H1 (cell line): ENCODE measurements around the gene KLF16. TPM values are rescaled to one million over a fixed set of nuclear protein-coding genes. Genes with fewer than 3 reads are reported as not detected.

Experiments
- CTCF ChIA-PET: fragments of 300-600 bp; sonication (Branson Sonifier 250); formaldehyde crosslinking; loops from one replicate; lab custom pipeline; 2021; ENCODE audit not compliant: partially characterized antibody; lab: Charles Lee
- POLR2A ChIA-PET: fragments of 300-600 bp; sonication (Branson Sonifier 250); formaldehyde crosslinking; loops from one replicate; lab custom pipeline; 2021; ENCODE audit warnings: inconsistent platforms; ENCODE audit not compliant: partially characterized antibody; lab: Charles Lee
- DNase-seq, 2 experiments: peaks; one replicate each; pipeline versions ENCODE4 v3.0.0 to v3.0.0-alpha.2; 2010 to 2022; ENCODE audit warnings: low spot score in 2 of 2, low read depth in 1 of 2, mixed read lengths in 1 of 2
- FAIRE-seq: peaks from 2 replicates; lab custom pipeline; 2011; peaks lifted over from hg19 to GRCh38; lab: Jason Lieb, UNC
- H2AFZ ChIP-seq: 2 replicates; pipeline ENCODE4 v1.8.1; 2012; ENCODE audit warnings: low read length, inconsistent platforms
- H2AK5ac ChIP-seq: 2 replicates; pipeline ENCODE4 v1.6.1; 2013; ENCODE audit warnings: low read depth, low read length
- H2BK120ac ChIP-seq: replicated peaks from 2 replicates; pipeline ENCODE3; 2013; ENCODE audit warnings: low read depth, low read length, inconsistent platforms
- H2BK12ac ChIP-seq: 2 replicates; pipeline ENCODE4 v1.6.1; 2013; ENCODE audit warnings: low read depth, low read length
- H2BK15ac ChIP-seq: 2 replicates; pipeline ENCODE4 v1.6.1; 2013; ENCODE audit warnings: low read length
- H2BK20ac ChIP-seq: 2 replicates; pipeline ENCODE4 v1.6.1; 2013; ENCODE audit warnings: low read length
- H2BK5ac ChIP-seq: 2 replicates; pipeline ENCODE4 v1.6.1; 2013; ENCODE audit warnings: low read depth, low read length
- H3K14ac ChIP-seq: 2 replicates; pipeline ENCODE4 v1.6.1; 2013; ENCODE audit warnings: inconsistent platforms; ENCODE audit not compliant: insufficient read length
- H3K18ac ChIP-seq: 2 replicates; pipeline ENCODE4 v1.6.1; 2013; ENCODE audit warnings: low read length; ENCODE audit errors: extremely low read depth
- H3K23ac ChIP-seq: 2 replicates; pipeline ENCODE4 v1.6.1; 2013; ENCODE audit warnings: inconsistent platforms; ENCODE audit not compliant: insufficient read length
- H3K23me2 ChIP-seq: 2 replicates; pipeline ENCODE4 v1.6.1; 2013; ENCODE audit warnings: low read depth, low read length
- H3K27ac ChIP-seq: 2 replicates; pipeline ENCODE4 v1.6.1; 2011; ENCODE audit warnings: low read depth, low read length, inconsistent platforms
- H3K27me3 ChIP-seq, 4 experiments: replicated peaks in 1 of 4; 1 replicate in 1 of 4; 2 replicates in 3 of 4; pipeline versions ENCODE4 v1.6.1 to v1.8.1; 2011 to 2013; ENCODE audit warnings: low read length in 3 of 4, mild to moderate bottlenecking in 3 of 4, inconsistent platforms in 2 of 4, mixed read lengths in 2 of 4, moderate library complexity in 1 of 4; ENCODE audit not compliant: control insufficient read depth in 3 of 4, insufficient read depth in 3 of 4; ENCODE audit errors: extremely low read depth in 1 of 4
- H3K36me3 ChIP-seq, 4 experiments: 2 replicates each; pipeline versions ENCODE4 v1.6.1 to v1.8.1; 2011 to 2013; ENCODE audit warnings: mild to moderate bottlenecking in 4 of 4, low read length in 3 of 4, moderate library complexity in 2 of 4, control low read depth in 1 of 4, inconsistent platforms in 1 of 4; ENCODE audit not compliant: insufficient read depth in 4 of 4, control insufficient read depth in 2 of 4
- H3K4ac ChIP-seq: replicated peaks from 2 replicates; pipeline ENCODE3; 2013; ENCODE audit warnings: low read length, low read depth, mixed read lengths, inconsistent platforms; ENCODE audit not compliant: insufficient read length
- H3K4me1 ChIP-seq, 4 experiments: replicated peaks in 1 of 4; 1 replicate in 1 of 4; 2 replicates in 3 of 4; pipeline versions ENCODE4 v1.6.1 to v1.8.1; 2011 to 2013; ENCODE audit warnings: low read length in 3 of 4, inconsistent platforms in 2 of 4, mixed read lengths in 1 of 4; ENCODE audit not compliant: insufficient read depth in 4 of 4, control insufficient read depth in 3 of 4
- H3K4me2 ChIP-seq, 2 experiments: 2 replicates each; pipeline versions ENCODE4 v1.6.1 to v1.8.1; 2011 to 2013; ENCODE audit warnings: low read depth in 2 of 2, low read length in 2 of 2, control low read depth in 1 of 2, inconsistent platforms in 1 of 2, mild to moderate bottlenecking in 1 of 2; ENCODE audit not compliant: insufficient read depth in 1 of 2
- H3K4me3 ChIP-seq, 4 experiments: fragments of 200-600, 300-600 bp in 1 of 4; sonication (generic), shearing (Covaris generic), sonication (Bioruptor Twin) in 1 of 4; 2 replicates each; pipeline versions ENCODE4 v1.5.1 to v1.8.1; 2011 to 2016; ENCODE audit warnings: low read length in 4 of 4, low read depth in 3 of 4, control low read depth in 2 of 4, inconsistent platforms in 2 of 4, mild to moderate bottlenecking in 2 of 4, mixed read lengths in 1 of 4, moderate library complexity in 1 of 4; ENCODE audit not compliant: insufficient read depth in 2 of 4; ENCODE audit errors: extremely low read depth in 1 of 4
- H3K56ac ChIP-seq: replicated peaks from 2 replicates; pipeline ENCODE3; 2013; ENCODE audit warnings: low read depth, mild to moderate bottlenecking, mixed read lengths, low read length, inconsistent platforms; ENCODE audit not compliant: insufficient read length
- H3K79me1 ChIP-seq: 2 replicates; pipeline ENCODE4 v1.6.1; 2013; ENCODE audit warnings: low read depth, low read length, control low read depth
- H3K79me2 ChIP-seq, 2 experiments: 2 replicates each; pipeline versions ENCODE4 v1.6.1 to v1.8.1; 2012 to 2013; ENCODE audit warnings: low read length in 2 of 2, mild to moderate bottlenecking in 2 of 2, inconsistent platforms in 1 of 2; ENCODE audit not compliant: insufficient read depth in 2 of 2, control insufficient read depth in 1 of 2
- H3K9ac ChIP-seq, 4 experiments: replicated peaks in 1 of 4; 1 replicate in 1 of 4; 2 replicates in 3 of 4; pipeline versions ENCODE4 v1.6.1 to v1.8.1; 2011 to 2013; ENCODE audit warnings: low read depth in 3 of 4, low read length in 3 of 4, control low read depth in 2 of 4, mild to moderate bottlenecking in 2 of 4, moderate library complexity in 2 of 4, inconsistent platforms in 1 of 4; ENCODE audit errors: extremely low read depth in 1 of 4
- H3K9me3 ChIP-seq, 2 experiments: 2 replicates each; pipeline versions ENCODE4 v1.6.1 to v1.8.1; 2012 to 2013; ENCODE audit warnings: mild to moderate bottlenecking in 2 of 2, moderate library complexity in 2 of 2, control low read depth in 1 of 2, inconsistent platforms in 1 of 2, low read depth in 1 of 2, low read length in 1 of 2, mixed read lengths in 1 of 2; ENCODE audit not compliant: insufficient read depth in 2 of 2
- H4K20me1 ChIP-seq, 2 experiments: replicated peaks in 1 of 2; 2 replicates each; pipeline versions ENCODE3 to v1.8.1; 2011 to 2013; ENCODE audit warnings: inconsistent platforms in 2 of 2, low read length in 2 of 2, mild to moderate bottlenecking in 1 of 2; ENCODE audit not compliant: insufficient read depth in 2 of 2, control insufficient read depth in 1 of 2
- H4K5ac ChIP-seq: 2 replicates; pipeline ENCODE4 v1.6.1; 2013; ENCODE audit warnings: low read length, low read depth, mixed read lengths, inconsistent platforms; ENCODE audit not compliant: insufficient read length
- H4K8ac ChIP-seq: 2 replicates; pipeline ENCODE4 v1.8.0; 2013; ENCODE audit warnings: mild to moderate bottlenecking, moderate library complexity, low read length, inconsistent platforms; ENCODE audit not compliant: insufficient read depth; ENCODE audit errors: extremely low read depth
- H4K91ac ChIP-seq: replicated peaks from 2 replicates; pipeline ENCODE3; 2013; ENCODE audit warnings: low read length, mixed read lengths, inconsistent platforms; ENCODE audit not compliant: insufficient read length
- ASH2L ChIP-seq: fragments of 200-600, 300-600 bp; sonication (generic); IDR thresholded peaks from one replicate; pipeline ENCODE4 v1.7.1; 2017; ENCODE audit warnings: low read length
- CEBPB ChIP-seq: IDR thresholded peaks from 2 replicates; pipeline ENCODE4 v1.6.1; 2012; ENCODE audit warnings: low read depth, low read length
- CHD1 ChIP-seq: IDR thresholded peaks from 2 replicates; pipeline ENCODE4 v1.6.1; 2012; ENCODE audit warnings: low read depth, low read length, improper control_type of control experiment
- GTF2F1 ChIP-seq: IDR thresholded peaks from 2 replicates; pipeline ENCODE4 v1.6.1; 2012; ENCODE audit warnings: low read depth, low read length, improper control_type of control experiment, borderline replicate concordance
- NRF1 ChIP-seq: IDR thresholded peaks from 2 replicates; pipeline ENCODE4 v1.6.1; 2011; ENCODE audit warnings: mild to moderate bottlenecking, low read depth, low read length, improper control_type of control experiment
- POLR2A ChIP-seq, 2 experiments: IDR thresholded peaks; 1 replicate in 1 of 2; 2 replicates in 1 of 2; pipeline ENCODE4 v1.6.1; 2011; ENCODE audit warnings: low read depth in 2 of 2, low read length in 2 of 2, mild to moderate bottlenecking in 2 of 2; ENCODE audit errors: control extremely low read depth in 1 of 2
- SP1 ChIP-seq: IDR thresholded peaks from 2 replicates; pipeline ENCODE4 v1.6.1; 2011; ENCODE audit warnings: low read depth, low read length
- TCF12 ChIP-seq: IDR thresholded peaks from 2 replicates; pipeline ENCODE4 v1.6.1; 2011; ENCODE audit warnings: low read depth, mild to moderate bottlenecking, low read length
- WGBS, 2 experiments: shearing (Covaris generic) in 1 of 2; methylation state at CpG; one replicate each; pipeline versions ENCODE4 v1.1.6 to v1.1.7; 2013 to 2015; ENCODE audit warnings: low lambda C conversion rate in 2 of 2, mixed read lengths in 2 of 2, inconsistent platforms in 1 of 2, low coverage in 1 of 2, missing lambda C conversion rate in 1 of 2; ENCODE audit not compliant: insufficient replicate concordance in 2 of 2, insufficient coverage in 1 of 2, insufficient read length in 1 of 2; ENCODE audit errors: extremely low coverage in 1 of 2, missing lambda C conversion rate in 1 of 2; 5-methylcytosine and 5-hydroxymethylcytosine counted together
- polyA plus RNA-seq, 7 experiments: library from polyadenylated mRNA; depleted of rRNA in 3 of 7; stranded (reverse) in 5 of 7; unstranded in 2 of 7; fragments of >200 nt in 5 of 7; fragments of 200-250 nt in 2 of 7; gene quantifications; 1 replicate in 5 of 7; 2 replicates in 1 of 7; 4 replicates in 1 of 7; pipeline versions ENCODE4 v1.2.1 to v1.2.3, GENCODE V29; 2011 to 2013; ENCODE audit warnings: missing spikeins in 2 of 7, mixed read lengths in 2 of 7
- total RNA-seq: library from RNA; stranded (reverse); fragmentation: NEBNext Ultra II Directional; extraction: Animal tissue kit (Norgen Biotek cat#: 25700); gene quantifications from 2 replicates; pipeline ENCODE4 v1.2.1, GENCODE V29; 2021
- TF ChIP-seq, protein P1 (sequence below), 3 experiments: IDR thresholded peaks; 1 replicate in 2 of 3; 2 replicates in 1 of 3; pipeline versions ENCODE4 v1.5.1 to v1.6.1; 2011; ENCODE audit warnings: low read length in 3 of 3, mild to moderate bottlenecking in 3 of 3, inconsistent platforms in 2 of 3, low read depth in 1 of 3, moderate library complexity in 1 of 3; ENCODE audit not compliant: insufficient read depth in 1 of 3; ENCODE audit errors: control extremely low read depth in 1 of 3
- TF ChIP-seq, protein P2 (sequence below): IDR thresholded peaks from 2 replicates; pipeline ENCODE4 v1.6.1; 2011; ENCODE audit warnings: low read depth, mild to moderate bottlenecking, low read length; ENCODE audit not compliant: insufficient read depth

The KLF16 gene
- total and polyA plus RNA-seq, 2 of the 8 experiments (the other 6 are each of a cell fraction or from before 2014, with no cell fraction given), result 14.3 to 45.9 TPM

DNA sequence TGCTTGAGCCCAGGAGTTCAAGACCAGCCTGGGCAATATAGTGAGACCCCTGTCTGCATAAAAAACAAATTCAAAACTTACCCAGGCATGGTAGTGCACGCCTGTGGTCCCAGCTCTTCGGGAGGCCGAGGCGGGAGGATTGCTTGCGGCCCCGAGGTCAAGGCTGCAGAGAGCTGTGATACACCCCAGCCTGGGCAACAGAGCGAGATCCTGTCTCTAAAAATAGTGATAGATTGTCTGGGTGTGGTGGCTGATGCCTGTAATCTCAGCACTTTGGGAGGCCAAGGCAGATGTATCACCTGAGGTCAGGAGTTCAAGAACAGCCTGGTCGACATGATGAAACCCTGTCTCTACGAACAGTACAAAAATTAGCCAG, 4.0 kb upstream of the KLF16 start:
- 97% methylated on average over 9 of the region's 9 CpGs; no CpG with 5 or more reads in 1 of the 2 experiments for WGBS, 2 experiments
- TF ChIP-seq CEBPB (no peak), CHD1 (no peak), NRF1 (no peak), TCF12 (no peak), GTF2F1 (no peak), SP1 (no peak), POLR2A (IDR thresholded peaks at IDR 0.05; ENCODE audit: control extremely low read depth in 1 of 2, low read depth in 2 of 2, low read length in 2 of 2) (no peak), ASH2L (no peak)
- TF ChIP-seq, protein P1, sequence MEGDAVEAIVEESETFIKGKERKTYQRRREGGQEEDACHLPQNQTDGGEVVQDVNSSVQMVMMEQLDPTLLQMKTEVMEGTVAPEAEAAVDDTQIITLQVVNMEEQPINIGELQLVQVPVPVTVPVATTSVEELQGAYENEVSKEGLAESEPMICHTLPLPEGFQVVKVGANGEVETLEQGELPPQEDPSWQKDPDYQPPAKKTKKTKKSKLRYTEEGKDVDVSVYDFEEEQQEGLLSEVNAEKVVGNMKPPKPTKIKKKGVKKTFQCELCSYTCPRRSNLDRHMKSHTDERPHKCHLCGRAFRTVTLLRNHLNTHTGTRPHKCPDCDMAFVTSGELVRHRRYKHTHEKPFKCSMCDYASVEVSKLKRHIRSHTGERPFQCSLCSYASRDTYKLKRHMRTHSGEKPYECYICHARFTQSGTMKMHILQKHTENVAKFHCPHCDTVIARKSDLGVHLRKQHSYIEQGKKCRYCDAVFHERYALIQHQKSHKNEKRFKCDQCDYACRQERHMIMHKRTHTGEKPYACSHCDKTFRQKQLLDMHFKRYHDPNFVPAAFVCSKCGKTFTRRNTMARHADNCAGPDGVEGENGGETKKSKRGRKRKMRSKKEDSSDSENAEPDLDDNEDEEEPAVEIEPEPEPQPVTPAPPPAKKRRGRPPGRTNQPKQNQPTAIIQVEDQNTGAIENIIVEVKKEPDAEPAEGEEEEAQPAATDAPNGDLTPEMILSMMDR (IDR thresholded peaks at IDR 0.05; ENCODE audit: control extremely low read depth in 1 of 3, insufficient read depth in 1 of 3, low read depth in 1 of 3, low read length in 3 of 3), result no peak
- TF ChIP-seq, protein P2, sequence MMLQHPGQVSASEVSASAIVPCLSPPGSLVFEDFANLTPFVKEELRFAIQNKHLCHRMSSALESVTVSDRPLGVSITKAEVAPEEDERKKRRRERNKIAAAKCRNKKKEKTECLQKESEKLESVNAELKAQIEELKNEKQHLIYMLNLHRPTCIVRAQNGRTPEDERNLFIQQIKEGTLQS, result no peak
- H2BK5ac ChIP-seq, result no peak overlapping the region
- no peak overlapping the region for H2BK20ac ChIP-seq
- POLR2A ChIA-PET, result interaction anchor here (1.2 to 2.5 kb wide), 2 partner anchors 8 to 37 kb away, joined by 4 to 13 read pairs; no protein-coding TSS in a partner anchor
- H3K9me3 ChIP-seq, result no peaks in the 10 kb centered on the region
- H3K9ac ChIP-seq, result no peak overlapping the region
- H3K4me1 ChIP-seq, result peaks cover 0 to 8% (median 5%) of the 10 kb centered on the region in 4 experiments; a peak in 3 of 7 replicates
- H4K5ac ChIP-seq, result no peak overlapping the region
- no peak overlapping the region for H3K4ac ChIP-seq
- FAIRE-seq (no peak), DNase-seq (no peak)
- H3K27ac ChIP-seq, result no peak overlapping the region
- no peak overlapping the region for H2AFZ ChIP-seq
- H4K91ac ChIP-seq, result no peak overlapping the region
- 0 out of 7 replicates have a peak, but pooled peaks cover 0 to 2% (median 0%) of the 10 kb centered on the region in 4 experiments for H3K27me3 ChIP-seq
- H3K56ac ChIP-seq, result no peak overlapping the region
- no peak overlapping the region for H2AK5ac ChIP-seq
- peaks cover 2 to 3% of the 10 kb centered on the region in 2 experiments; a peak in 2 of 4 replicates for H3K79me2 ChIP-seq
- H2BK120ac ChIP-seq, result no peak overlapping the region
- H3K18ac ChIP-seq, result no peak overlapping the region
- CTCF ChIA-PET, result interaction anchor here (0.5 to 2.2 kb wide), 6 partner anchors 9 to 412 kb away, joined by 3 to 9 read pairs (median 3); no protein-coding TSS in a partner anchor
- no peak overlapping the region for H3K23ac ChIP-seq
- no peak overlapping the region for H4K8ac ChIP-seq
- no peak overlapping the region for H3K4me2 ChIP-seq
- H3K79me1 ChIP-seq, result no peaks in the 10 kb centered on the region
- H3K14ac ChIP-seq, result no peak overlapping the region
- H3K23me2 ChIP-seq, result no peaks in the 10 kb centered on the region; the same call in 1 of the 2 replicates
- H4K20me1 ChIP-seq, result peaks cover 2 to 8% of the 10 kb centered on the region in 2 experiments
- no peak overlapping the region for H2BK15ac ChIP-seq
- H2BK12ac ChIP-seq, result no peak overlapping the region
- H3K4me3 ChIP-seq, result no peak overlapping the region
- no peaks in the 10 kb centered on the region for H3K36me3 ChIP-seq
